Suprapubic skin (tissue), 4 donors: Measurements from ENCODE around the gene ZNF491.

Experiments used
- CTCF ChIP-seq, 2 donors: fragments of 200-600 bp in 1 of 2; fragments of 450-650 bp in 1 of 2; sonication (generic) in 1 of 2; IDR thresholded peaks; one replicate each; pipeline ENCODE4 v1.5.1; 2016 to 2019; ENCODE audit warnings: antibody characterized with exemption in 2 of 2, mild to moderate bottlenecking in 1 of 2, moderate library complexity in 1 of 2
- POLR2A ChIP-seq, 2 donors: fragments of 450-650 bp; IDR thresholded peaks; one replicate each; pipeline ENCODE4 v1.6.1; 2017; ENCODE audit warnings: antibody characterized with exemption in 2 of 2, mild to moderate bottlenecking in 2 of 2, moderate library complexity in 2 of 2
- POLR2AphosphoS5 ChIP-seq, 3 donors: sonication (generic); formaldehyde crosslinking; IDR thresholded peaks; one replicate each; pipeline ENCODE4 v1.6.1; 2017; ENCODE audit warnings: antibody characterized with exemption in 3 of 3

- TF ChIP-seq CTCF (IDR thresholded peaks at IDR 0.05) (no peak), POLR2A (IDR thresholded peaks at IDR 0.05) (no peak), POLR2AphosphoS5 (IDR thresholded peaks at IDR 0.05) (no peak)
Measured at GRCh38 chr19:11813703-11814028, 15.3 kb downstream of the ZNF491 start.
